Stimulated activated naive CD4-positive, alpha-beta T cell (primary cell): ENCODE measurements around the gene ANKRD40CL.
A peak's percentile ranks its signal among the peaks of the same experiment; 100 is the strongest.
"Not testable (repeated sequence)": the region's sequence is repeated elsewhere in the genome, so short reads cannot be mapped to it uniquely, and the experiment has no call there.

Source experiments
- DNase-seq, 6 experiments: peaks; one replicate each; lab custom pipeline; 2025; lab: John Stamatoyannopoulos, UW

The ANKRD40CL gene

DNA sequence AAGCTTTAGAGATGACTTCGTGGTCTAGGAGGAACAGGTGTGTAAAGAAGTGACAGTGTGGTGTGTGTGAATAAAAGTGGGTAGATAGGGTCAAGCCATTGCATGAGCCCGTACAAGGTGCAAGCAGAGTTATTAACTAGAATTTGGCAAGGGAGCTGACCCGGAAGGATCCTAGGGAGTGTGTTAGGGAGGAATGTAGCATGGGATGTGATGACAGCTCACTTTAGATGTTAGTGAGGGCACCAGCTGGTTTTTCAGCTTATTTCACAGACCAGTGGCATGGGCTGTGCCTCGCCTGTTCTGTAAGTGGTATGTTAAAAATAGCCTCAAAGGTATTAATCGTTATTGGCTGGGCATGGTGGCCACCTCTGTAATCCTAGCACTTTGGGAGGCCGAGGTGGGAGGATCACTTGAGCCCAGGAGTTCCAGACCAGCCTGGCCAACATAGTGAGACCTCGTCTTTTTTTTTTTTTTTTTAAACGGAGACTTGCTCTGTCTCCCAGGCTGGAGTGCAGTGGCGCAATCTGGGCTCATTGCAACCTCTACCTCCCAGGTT is 8.3 kb downstream of the ANKRD40CL start:
- no peak for DNase-seq

DNA sequence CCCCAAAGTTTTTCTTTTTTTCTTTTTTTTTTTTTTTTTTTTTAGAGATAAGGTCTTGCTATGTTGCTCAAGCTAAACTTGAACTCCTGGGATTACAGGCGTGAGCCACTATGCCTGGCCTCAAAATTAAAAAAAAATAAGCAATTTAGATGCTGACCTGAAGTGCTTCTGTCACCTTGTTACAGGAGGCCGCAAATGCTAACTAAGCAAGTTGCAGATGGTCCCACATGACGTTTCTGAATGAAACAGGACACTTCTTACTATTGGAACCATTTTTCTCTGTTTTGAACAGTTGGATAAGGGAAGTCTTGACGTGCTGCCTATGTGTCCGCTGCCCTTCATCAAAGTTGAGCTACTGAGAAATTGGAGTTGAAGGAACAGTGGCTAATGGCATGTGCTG is 8.8 kb downstream of the ANKRD40CL start:
- no peak for DNase-seq

DNA sequence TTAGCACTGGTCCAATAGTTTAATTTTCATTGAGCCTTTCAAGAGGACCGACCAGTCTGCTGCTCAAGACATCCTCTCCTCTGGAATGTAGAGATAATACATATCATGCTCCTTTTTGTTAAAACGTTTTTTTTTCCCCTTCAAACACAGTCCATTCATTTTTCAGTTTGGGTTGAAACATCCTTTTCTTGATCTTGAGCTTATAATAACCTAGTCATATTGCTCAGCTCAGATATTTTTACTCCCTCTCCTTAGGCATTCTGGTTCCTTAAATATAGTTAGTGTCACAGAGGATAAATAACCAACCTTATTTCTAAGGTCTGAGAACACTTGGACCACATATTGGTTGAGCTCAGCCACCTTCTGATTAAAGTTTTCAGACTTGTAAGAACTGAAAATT is 12.8 kb downstream of the ANKRD40CL start:
- DNase-seq = no peak

DNA sequence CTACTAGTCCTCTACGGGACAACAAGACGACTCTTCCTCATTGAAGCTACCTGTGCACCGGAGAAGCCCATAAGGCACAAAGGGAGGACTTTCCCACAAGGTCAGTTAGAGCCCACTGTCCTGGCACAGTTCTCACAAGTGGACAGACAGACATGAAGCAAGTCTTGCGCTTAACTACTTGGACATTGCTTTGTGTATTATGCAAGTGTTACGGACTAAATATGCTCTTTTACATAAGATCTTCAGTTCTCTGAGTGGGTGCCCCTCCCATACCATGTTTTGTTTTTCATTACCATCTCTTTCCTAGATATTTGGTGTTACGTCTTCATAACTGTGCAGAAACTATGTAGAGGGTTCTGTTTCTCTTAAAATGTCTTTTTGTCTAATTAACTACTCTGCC is 18.1 kb downstream of the ANKRD40CL start:
- DNase-seq = no peak

DNA sequence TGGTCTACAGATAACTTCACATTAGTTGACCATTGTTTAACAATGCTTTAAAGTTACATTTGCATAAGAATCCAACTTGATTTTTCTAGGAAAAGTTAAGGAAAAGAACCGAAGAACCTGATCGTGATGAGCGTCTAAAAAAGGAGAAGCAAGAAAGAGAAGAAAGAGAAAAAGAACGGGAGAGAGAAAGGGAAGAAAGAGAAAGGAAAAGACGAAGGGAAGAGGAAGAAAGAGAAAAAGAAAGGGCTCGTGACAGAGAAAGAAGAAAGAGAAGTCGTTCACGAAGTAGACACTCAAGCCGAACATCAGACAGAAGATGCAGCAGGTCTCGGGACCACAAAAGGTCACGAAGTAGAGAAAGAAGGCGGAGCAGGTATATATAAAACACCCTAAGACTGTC is 21.7 kb downstream of the ANKRD40CL start:
- no peak for DNase-seq

DNA sequence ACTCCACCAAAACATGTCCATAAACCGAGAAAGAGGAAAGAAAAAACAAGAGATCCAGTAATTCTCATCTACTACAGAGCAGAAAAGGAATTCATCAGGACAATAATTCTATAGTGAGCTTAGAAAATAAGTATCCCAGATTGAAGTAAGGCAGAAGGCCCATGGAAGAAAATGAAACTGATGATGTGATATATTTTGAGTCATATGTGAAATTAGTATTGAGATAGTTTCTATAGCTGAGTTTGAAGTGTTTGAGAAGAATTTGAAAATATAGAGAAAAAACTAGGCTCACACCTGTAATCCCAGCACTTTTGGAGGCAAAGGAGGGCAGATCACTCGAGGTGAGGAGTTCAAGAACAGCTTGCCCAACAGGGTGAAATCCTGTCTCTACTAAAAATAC is 28.2 kb downstream of the ANKRD40CL start:
- DNase-seq = no peak

DNA sequence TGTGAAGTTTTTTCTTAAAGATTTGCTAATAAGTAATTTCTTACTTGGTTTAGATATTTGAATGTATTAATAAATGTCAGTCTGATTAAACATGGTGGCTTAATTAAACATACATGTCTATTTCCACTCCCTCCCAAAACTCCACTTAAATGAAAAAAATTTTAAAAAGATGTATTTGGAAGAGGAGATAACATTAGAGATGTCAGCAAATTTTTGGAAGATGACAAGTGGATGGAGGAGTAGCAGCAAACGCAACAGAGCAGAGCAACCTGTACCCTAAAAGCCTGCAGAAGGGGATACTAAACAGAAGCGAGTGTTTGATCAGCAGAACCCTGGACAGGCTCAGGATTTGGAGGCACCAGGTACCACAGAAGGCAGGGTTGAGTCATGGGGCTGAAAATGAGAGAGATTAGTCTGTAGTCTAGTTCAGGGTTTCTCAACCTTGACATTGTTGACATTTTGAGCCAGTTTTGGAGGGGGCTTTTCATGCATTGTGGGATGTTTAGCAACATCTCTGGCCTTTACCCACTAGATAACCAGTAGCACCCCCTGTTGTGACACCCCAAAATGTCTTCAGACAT is 30.1 kb downstream of the ANKRD40CL start:
- DNase-seq = no peak

DNA sequence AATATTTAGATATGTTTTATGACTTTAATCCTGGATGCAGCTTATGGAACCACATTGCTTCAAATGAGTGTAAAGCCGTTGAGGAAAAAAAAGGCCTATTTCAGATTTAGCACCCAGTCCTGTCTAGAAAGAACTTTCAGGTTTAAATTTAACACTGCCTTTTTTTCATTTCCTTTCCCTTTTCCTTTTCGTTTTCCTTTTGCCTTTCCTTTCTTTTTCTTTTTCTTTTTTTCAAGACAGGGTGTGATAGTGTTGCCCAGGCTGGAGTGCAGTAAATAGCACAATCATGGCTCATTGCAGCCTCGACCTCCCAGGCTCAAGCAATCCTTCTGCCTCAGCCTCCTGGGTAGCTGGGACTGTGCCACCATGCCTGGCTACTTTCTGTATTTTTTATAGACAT is 32.0 kb downstream of the ANKRD40CL start:
- no peak for DNase-seq

DNA sequence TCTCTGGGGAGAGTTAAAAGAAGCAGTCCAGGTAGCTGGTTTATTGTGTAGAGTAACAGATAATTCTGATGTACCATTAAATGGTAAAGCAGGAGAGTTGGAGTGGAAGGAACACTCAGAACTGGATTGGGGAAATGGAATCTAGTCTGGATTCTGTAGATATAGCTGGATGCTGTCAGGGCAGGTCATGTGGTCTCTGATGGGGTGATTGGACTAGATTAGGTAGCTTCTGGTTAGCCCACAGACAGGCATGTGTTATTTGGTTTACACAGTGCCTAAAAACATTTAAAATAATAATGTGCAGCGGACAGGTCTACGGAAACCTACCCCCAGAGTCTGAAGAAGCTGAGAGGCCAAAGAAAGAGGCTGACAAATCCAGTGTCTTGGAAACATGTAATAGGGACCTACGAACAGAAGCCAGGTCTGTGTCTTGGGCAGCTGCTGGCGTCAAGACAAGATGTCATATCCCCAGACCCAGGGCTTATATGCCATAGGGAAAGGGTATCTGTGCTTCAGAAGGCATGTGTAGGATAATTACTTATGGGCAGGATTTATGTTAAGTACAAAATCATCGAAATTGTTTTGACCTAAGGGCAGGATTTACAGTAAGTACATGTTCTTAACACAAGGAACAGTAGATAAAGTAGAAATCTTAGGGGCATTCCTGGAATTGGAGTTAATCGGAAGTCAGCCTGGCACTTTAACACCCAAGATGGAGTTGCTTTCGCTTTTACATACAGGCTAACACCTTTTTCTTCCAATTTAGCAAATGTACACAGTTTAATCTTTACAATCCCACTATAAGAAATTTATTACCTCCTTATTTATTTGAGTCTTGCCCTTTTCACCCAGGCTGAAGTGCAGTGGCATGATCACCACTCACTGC is 35.5 kb downstream of the ANKRD40CL start:
- DNase-seq = no peak

DNA sequence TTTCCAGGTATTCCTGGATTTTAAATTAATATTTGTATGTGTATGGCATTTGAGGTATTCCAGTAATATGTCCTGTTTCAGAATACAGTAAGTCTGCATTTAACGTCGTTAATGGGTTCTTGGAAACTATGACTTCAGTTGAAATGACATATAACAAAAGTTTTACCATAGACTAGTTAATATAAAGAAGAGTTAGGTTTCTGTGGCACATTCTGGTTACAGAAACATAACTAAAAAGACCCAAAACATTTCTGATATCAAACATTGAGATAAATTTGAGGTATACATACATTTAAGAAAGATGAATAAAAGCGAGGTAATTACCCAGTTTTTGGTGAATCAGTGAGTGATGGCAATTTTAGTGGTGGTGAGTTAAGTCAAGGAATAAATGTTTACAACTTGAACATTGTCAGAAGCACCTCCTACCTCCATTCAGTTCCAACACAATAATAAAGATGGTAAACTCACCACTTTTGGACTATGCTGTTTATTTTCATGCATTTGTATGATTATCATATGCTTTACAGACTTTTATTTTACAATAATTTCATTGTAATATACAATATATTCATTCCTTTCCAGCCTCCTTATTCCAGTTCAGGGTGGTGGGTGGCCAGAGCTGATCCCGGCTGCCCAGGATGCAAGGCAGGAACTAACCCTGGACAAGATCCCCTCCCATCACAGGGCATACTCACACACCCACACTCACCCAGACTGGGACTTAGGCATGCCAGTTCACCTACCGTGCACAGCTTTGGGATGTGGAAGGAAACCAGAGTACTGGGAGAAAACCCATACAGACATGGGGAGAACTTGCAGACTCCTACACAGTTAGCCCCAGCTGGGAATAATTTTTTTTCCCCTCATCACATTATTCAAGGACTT is 38.2 kb downstream of the ANKRD40CL start:
- DNase-seq = no peak

DNA sequence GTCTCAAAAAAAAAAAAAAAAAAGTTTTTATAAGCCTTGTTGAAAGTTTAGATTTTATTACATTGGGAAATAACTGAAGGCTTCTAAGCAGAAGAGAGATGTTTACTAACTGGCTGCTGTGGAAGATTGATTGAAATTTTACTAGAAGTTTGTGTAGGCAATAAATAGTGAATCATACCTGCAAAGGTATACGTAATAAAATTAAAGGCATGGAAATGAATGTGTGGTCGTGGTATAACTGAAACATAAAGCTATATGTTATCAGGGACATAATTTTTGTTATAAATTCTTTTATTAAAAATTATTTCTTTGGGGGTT is 39.2 kb downstream of the ANKRD40CL start:
- DNase-seq = no peak

DNA sequence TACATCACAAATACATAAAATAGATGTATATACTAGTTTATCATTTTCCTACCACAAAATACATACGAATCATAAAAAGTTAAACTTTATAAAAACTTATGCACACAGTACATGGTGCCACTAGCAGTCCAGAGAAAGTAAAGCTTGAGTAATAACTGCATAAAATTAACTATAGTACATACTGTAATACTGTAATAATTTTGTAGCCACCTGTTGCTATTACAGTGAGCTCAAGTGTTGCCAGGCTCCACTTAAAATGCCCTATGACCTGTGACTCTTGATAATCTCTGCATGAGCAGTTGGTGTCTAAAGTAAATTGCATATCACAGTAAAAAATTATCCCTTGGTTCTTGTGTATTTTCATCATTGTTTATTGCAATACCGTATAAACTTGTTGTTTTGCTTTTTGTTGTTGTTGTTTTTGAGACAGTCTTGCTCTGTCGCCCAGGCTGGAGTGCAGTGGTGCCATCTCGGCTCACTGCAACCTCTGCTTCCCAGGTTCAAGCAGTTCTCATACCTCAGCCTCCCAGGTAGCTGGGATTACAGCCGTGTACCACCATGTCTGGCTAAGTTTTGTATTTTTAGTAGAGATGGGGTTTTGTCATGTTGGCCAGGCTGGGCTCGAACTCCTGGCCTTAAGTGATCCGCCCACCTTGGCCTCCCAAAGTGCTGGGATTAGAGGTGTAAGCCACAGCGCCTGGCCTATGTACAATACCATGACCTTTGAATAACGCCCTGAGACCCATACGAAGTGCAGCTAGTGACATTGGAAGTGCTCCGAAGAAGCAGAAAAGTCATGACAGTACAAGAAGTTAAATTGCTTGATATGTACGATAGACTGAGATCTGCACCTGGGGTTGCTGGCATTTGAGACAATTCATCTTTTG is 41.3 kb downstream of the ANKRD40CL start:
- no peak for DNase-seq

DNA sequence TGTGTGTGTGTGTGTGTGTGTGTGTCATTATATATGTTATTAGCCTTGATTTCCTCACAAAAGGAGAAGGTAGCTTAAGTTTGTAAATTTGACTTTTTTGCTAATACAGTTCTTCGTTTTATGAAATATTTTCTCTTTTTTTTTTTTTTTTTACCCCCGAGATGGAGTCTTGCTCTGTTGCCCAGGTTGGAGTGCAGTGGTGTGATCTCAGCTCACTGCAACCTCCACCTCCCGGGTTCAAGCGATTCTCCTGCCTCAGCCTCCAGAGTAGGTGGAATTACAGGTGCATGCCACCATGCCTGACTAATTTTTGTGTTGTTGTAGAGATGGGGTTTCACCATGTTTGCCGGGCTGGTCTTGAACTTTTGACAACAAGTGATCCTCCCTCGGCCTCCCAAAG is 42.7 kb downstream of the ANKRD40CL start:
- not testable (repeated sequence) for DNase-seq

DNA sequence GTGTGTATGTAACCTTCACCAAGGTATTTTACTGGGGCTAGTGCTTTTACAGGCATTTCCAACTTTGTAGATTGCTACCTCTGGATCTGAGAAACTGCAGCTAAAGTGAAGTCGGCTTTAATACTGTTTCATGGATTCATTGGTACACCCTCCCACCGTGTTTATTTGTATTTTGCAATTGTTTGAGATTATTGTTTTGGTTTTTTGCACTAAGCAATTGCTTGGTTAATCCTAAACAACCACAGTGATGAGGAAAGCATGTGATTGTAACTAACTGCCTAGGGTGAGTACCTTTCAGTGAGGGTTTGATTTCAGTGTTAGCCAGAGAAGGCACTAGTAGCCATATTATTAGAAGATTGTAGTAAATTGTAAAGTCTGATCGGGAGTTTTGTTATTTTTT is 44.6 kb downstream of the ANKRD40CL start:
- no peak for DNase-seq

DNA sequence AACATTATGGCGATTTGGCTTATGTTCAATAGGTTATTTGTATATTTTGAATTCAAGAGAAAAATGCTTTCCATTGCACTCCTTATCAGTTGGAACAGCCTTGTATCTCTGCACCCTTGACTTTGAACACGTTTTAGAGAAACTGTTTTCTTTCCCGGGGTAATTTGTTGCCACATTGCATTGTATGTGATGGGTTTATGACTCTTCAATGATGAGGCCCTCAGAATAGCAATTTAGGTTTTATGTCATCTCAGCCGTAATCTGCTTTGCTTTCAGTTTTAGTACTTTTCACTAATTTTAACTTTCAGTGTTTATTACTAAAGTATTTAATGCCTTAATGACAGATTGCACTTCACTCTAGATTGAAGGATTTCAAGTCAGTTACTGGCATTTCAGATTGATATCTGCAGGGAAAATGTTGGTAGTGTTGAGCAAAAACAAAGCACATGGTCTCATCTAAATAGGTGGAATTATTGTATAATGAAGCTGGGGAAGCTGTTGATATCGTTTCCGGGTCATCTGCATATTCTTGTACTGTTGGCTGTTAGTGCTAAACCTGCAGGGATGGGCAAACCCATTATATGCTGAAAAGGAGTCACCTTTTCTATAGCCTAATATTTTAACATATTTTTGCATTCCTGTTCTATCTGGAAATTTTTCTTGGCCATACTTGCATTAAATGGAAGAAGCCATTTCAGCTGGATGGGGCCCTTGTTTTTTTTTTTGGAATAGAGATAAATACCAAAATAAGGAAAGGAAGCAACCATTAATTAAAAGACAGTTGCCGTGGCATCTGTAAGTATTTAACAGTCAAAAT is 45.9 kb downstream of the ANKRD40CL start:
- DNase-seq = peak in 2 of 6 experiments; percentile 15 to 35

DNA sequence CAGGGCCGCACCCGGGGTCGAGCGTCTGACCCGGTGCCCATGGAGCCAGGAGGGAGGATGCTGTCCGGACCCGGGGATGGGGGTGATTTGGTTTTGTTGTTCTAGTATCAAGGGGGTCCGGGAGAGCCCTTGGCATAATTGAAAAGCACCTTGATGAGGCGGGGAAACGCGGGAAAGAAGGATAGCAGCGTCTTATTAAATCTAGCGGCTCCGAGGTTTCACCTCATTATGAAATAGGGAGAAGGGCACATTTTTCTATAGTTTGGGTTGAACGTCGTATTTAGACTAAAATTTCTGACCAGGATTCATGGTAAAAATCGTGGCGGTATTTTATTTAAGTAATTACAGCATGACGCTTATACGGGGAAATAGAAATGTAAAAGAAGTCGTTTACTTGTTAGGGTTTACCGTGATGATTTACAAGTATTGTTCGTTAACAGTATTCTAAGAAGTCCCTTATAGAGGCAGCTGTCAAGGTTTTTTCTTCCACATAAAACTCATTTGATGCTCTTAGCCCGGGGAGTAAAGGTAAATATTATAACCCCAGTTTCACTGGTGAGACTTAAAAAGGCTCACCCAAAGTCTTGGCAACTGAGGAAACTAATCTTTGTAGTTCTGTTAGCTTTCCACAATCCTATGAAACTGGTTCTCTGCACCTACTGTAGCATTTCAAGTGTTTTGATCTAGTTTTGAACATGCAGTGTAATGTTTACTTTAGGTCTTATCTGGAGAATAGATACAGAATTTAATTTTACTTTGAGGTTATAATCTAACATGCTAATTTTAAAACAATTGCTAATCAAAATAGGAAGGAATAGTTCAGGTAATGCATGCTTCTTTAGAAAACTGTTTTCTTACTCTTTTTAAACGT is 47.2 kb downstream of the ANKRD40CL start:
- peak in 1 of 6 experiments; percentile 48 for DNase-seq

DNA sequence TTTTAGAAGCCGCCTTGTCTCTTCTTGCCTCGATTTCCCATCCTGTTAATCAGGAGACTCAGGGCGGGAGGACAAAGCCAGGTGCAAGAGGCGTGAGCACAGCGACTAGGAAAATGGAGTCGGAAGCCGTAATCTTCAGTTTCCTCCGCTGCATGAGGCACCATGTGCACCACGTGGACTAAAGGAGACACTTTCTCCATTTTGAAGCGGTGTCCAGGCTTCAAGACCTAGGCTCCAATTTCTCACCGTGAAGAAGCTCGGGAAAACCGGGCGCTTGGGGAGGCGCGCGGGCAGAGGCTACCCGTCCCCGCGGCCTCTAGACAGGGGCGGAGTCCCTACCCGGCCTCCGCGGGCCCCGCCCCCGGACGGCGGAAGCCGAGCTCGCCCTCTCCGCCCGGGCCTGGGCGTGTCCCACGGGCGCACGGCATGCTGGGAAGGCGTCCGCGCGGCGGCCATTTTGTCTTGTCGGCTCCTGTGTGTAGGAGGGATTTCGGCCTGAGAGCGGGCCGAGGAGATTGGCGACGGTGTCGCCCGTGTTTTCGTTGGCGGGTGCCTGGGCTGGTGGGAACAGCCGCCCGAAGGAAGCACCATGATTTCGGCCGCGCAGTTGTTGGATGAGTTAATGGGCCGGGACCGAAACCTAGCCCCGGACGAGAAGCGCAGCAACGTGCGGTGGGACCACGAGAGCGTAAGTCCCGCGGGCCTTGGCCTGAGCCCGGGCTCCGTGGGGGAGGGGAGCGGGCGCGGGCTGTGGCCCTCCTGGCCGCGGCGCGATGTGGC is 48.0 kb downstream of the ANKRD40CL start, which contains the start of gene LUC7L3:
Gene LUC7L3, plus strand, starts transcription at position 460 of the 780 bp plus-strand sequence. Its CDS starts 130 bp downstream, at position 590.
- DNase-seq = peak; percentile 79 to 97 (median 90)

DNA sequence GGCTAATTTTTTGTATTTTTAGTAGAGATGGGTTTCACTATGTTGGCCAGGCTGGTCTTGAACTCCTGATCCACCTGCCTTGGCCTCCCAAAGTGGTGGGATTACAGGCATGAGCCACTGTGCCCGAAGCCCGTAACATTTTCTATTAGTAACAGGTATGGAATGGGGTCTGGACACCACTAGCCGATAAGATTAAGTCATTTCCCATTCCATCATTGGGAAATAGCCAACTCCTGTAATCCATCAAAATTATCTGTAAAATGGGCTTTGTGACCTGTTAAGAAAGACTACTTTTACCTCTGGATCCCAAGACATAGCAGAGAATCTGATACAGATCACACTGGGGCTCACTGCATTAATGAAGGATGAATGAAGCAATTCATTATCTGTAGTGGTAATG is 51.8 kb downstream of the ANKRD40CL start:
- no peak for DNase-seq

DNA sequence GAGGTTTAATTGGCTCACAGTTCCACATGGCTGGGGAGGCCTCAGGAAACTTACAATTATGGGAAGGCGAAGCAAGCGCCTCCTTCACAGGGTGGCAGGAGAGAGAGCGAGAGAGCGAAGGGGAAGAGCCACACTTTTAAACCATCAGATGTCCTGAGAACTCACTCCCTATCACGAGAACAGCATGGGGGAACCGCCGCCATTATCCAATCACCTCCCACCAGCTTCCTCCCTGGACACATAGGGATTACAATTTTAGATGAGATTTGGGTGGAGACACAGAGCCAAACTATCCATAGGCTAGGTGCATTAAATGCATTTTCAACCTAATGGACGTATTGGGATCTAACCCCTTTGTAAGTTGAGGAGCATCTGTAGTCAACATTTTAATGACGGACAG is 54.7 kb downstream of the ANKRD40CL start:
- no peak for DNase-seq
